Smooth muscle cell of the pulmonary artery (primary cell): Measurements from ENCODE around the gene SHB. TPM values are rescaled to one million over a fixed set of nuclear protein-coding genes. Genes with fewer than 3 reads are reported as not detected.

Source experiments
- total RNA-seq: library from RNA; depleted of rRNA; stranded (reverse); fragments of >200 nt; gene quantifications from 2 replicates; pipeline ENCODE4 v1.2.3, GENCODE V29; 2014

The SHB gene
- 31.1 and 37.4 TPM in 2 replicates for total RNA-seq

DNA sequence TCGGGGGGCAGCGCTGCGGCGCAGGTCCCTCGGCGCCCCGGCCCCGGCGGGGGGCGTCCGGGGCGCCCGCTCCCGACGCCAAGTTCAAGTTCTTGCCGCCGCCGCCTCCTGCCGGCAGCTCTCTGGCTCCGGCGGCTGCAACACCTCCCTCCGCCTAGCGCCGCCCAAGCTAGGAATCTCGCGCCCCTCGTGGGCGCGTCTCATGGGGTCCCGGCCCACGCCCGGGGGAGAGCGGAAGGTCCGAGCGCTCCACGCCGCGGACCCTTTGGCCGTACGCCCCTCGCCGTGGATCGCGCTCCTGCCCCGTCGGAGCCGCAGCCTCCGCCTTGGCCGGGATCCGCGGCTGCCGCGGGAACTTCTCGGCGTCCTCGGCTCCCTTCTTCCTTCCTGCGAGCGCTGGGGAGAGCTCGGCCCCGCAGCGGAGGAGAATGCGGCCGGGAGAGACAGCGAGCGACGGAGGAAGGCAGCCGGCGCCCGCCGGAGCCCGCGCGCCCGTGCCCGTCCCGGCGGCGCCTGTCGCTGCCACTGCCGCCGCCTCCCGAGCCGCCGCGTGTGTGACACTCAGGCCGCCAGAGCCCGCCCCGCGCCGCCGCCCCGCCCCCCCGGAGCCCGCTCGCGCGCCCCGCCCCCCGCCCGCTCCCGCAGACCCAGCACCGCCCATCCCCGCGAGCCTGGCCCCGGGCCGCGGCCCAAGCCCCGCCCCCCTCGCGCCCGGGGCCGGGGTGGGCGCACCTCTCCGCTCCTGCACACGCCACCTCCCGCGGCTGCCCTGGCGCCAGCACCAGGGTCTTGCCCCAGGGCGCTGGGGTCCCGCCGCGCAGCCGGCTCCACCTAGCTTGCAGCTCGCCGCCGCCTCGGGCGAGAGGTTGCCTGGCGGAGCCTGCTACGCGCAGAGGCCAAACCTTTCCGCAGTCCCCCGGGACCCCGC is at the start of gene SHB:
SHB (minus strand) TSS at position 527 of the 928 bp plus-strand sequence. CDS start 582 bp downstream, outside the sequence.

DNA sequence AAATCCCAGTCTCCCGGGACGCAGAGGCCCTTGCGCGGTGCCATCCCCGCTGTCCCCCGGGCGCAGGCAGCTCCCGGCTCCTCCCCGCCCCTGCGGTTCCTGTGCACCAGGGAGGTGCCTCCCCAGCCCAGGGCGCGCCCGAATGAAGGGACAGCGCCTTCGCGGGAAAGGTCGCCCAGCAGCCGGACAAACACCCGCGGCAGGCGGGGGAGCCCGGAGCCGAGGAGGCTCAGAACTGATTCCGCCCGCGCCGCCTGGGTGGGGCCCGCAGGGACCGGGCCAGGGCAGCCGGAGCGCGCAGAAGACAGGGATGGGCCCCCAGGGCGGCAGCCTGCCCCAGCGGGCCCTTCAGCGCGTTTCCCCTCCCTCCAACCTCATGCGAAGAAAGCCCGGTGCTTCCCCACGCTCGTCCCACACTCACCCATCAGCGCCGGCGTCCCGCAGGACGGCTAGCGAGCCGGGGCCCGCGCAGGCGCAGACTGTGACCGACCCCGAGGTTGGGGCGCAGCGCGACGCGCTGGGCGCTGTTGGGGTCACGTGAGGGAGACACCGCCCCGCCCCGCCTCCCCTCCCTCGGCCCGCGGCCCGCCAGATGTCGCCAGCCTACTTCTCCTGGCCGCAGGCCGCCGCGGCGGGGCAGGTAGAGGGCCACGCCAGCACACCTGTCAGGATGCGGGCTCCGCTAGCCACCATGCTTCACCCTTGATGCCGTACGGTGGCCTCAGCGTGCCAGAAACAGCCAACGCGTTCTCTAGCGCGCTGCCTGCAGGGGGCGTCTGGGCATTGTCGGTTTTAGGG is 165.2 kb downstream of the SHB start, which contains the start of gene SLC25A51:
SLC25A51 (minus strand) TSS at position 481 of the 798 bp plus-strand sequence. CDS start 15,577 bp downstream, outside the sequence.

Other genes starting within 250 kb of the SHB start
- gene SLC25A51, start 165.1 kb downstream of the SHB start, total RNA-seq = 69.7 and 76.6 TPM in 2 replicates